Choroid plexus epithelial cell (primary cell): ENCODE results near the gene DUSP2.

Experiments used
- DNase-seq: peaks from one replicate; pipeline ENCODE4 v3.0.0-alpha.2; 2010; ENCODE audit warnings: low read depth
- H3K4me3 ChIP-seq: 2 replicates; pipeline ENCODE4 v1.5.1; 2011; ENCODE audit warnings: low read depth, mild to moderate bottlenecking, control low read depth, low read length, moderate library complexity
- TF ChIP-seq, protein P1 (sequence below): conservative IDR thresholded peaks from 2 replicates; pipeline ENCODE4 v1.5.1; 2011; ENCODE audit warnings: low read depth, mild to moderate bottlenecking, control low read depth, inconsistent platforms, low read length, moderate library complexity

The DUSP2 gene

DNA sequence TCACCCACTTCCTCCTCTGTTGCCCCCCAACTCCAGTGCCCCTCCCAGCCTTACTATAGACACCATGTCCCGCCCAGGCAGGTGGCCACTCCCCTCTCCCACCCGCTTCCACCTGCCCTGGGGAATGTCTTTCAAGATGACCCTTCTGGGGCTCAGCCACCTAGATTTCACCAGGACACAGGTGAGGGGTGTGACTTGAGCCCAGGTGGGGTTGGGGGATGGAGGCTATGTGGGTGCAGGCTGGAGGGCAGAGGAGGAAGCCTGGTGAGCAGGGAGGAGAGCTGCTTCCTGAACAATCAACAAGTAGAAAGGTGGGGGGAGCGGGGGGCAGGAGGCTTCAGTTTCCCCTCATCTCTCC is 37.6 kb downstream of the DUSP2 start:
- TF ChIP-seq, protein P1, sequence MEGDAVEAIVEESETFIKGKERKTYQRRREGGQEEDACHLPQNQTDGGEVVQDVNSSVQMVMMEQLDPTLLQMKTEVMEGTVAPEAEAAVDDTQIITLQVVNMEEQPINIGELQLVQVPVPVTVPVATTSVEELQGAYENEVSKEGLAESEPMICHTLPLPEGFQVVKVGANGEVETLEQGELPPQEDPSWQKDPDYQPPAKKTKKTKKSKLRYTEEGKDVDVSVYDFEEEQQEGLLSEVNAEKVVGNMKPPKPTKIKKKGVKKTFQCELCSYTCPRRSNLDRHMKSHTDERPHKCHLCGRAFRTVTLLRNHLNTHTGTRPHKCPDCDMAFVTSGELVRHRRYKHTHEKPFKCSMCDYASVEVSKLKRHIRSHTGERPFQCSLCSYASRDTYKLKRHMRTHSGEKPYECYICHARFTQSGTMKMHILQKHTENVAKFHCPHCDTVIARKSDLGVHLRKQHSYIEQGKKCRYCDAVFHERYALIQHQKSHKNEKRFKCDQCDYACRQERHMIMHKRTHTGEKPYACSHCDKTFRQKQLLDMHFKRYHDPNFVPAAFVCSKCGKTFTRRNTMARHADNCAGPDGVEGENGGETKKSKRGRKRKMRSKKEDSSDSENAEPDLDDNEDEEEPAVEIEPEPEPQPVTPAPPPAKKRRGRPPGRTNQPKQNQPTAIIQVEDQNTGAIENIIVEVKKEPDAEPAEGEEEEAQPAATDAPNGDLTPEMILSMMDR = no peak
- H3K4me3 ChIP-seq = no peak overlapping the region
- DNase-seq = no peak

DNA sequence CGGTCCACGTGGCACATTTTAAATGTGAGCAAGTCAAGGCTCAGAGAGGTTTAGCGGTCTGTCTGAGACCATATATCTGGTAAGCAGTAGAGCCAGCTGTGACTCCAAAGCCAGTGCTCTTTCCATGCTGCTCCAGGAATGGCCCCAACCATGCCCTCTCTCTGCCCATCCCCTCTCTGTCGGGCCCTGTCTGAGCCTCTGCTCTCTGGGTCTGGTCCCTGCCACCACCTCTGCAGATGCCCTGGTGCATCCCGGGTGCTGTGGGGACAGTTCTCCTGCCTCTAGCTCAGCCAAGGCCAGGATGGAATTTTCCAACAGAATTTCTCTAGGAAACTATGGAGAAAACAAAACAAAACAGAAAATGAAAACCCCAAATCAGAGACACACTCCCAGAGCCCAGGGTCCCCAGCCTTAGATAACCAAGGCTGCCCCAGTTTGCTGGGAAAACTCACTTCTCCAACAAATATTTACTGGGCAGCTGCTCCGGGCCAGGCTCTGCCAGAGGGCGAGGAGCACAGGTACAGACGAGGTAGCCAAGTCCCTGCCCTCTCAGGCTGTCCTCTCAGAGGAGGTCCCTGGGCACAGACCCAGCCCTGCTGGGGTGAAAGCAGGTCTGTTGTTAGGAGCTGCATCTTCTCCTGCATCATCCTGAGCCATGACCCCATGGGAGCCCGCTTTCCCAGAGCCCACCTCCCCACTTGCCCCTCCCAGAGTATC is 38.1 kb downstream of the DUSP2 start:
- DNase-seq = no peak
- TF ChIP-seq, protein P1 = no peak
- H3K4me3 ChIP-seq = no peak overlapping the region

DNA sequence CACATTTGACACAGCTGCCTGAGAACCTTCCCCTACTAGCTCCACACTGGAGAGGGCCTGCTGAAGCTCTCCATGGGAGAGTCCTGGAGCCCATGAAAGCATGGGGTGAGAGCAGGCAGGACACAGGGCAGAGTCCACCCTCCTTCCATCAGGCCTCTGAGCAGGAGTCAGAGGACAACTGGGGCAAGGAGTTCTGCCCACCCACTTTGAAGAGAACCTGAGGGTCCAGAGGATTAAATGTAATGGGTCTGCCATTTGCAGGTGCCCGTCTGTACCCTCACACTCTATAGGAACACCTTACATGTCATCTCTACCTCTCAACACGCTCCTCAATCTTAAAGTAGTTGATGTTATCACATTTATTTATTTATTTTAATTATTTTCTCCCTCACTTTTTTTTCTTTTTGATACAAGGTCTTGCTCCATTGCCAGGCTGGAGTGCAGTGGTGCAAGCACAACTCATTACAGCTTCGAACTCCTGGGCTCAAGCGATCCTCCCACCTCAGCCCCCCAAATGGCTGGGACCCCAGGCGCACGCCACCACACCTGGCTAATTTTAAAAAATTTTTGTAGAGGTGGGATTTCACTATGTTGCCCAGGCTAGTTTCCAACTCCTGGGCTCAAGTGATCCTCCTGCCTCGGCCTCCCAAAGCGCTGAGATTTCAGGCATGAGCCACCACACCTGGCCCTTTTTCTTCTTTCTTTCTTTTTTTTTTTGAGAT is 39.1 kb downstream of the DUSP2 start:
- DNase-seq = no peak
- no peak overlapping the region for H3K4me3 ChIP-seq
- TF ChIP-seq, protein P1 = no peak

DNA sequence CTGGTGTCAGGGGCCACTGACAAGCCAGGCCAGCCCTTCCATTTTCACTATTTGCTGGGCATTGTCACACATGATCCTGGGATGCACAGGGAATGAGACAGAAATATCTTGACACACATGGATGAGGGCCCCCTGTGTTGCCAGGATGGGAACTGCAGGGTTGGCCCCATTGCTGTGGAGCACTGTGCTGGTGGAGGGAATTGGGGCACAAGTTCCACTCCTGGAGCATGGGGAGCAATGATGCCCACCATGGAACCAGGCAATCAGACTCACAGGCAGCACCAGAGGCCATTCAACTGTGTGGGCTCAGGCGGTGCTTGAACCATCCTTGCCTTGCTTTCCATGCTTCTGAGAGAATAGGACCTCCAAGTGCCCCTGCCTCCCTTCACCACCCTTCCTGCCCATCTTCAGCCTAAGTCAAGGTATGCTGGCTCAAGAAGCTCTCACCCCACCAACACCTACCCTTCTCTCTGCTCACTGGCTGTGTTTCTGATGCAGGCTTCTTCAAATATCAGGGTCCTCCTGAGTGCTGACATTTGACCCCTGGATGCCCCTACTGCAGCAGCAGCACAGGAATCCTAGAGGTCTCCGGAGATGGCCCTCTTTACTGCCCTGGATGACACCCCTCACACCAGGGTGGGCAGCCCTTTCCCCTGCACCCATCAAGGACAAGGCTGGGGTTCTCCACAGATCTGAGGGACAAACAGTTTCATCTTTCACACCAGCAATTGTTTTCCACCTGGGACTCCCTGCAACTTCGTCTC is 39.9 kb downstream of the DUSP2 start:
- DNase-seq = no peak
- TF ChIP-seq, protein P1 = no peak
- H3K4me3 ChIP-seq = no peak overlapping the region

DNA sequence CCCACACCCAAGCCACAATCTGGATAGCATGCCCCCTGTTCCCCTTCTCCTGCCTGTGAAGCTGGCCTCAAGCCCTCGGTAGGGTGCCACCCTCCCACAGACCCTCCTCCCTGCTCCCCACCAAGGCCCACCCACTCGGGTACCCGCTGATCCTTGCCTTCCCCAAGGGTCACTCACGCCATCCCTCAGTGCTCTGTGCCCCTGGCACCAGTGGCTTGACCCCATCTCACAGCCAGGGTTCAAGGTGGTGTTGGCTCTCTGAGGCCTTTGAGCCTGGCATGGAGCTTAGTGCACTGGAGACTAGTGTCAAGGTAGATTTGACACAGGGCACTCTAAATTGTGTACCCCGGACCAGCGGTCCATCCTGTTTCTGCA is 40.8 kb downstream of the DUSP2 start:
- TF ChIP-seq, protein P1 = no peak
- no peak overlapping the region for H3K4me3 ChIP-seq
- no peak for DNase-seq

DNA sequence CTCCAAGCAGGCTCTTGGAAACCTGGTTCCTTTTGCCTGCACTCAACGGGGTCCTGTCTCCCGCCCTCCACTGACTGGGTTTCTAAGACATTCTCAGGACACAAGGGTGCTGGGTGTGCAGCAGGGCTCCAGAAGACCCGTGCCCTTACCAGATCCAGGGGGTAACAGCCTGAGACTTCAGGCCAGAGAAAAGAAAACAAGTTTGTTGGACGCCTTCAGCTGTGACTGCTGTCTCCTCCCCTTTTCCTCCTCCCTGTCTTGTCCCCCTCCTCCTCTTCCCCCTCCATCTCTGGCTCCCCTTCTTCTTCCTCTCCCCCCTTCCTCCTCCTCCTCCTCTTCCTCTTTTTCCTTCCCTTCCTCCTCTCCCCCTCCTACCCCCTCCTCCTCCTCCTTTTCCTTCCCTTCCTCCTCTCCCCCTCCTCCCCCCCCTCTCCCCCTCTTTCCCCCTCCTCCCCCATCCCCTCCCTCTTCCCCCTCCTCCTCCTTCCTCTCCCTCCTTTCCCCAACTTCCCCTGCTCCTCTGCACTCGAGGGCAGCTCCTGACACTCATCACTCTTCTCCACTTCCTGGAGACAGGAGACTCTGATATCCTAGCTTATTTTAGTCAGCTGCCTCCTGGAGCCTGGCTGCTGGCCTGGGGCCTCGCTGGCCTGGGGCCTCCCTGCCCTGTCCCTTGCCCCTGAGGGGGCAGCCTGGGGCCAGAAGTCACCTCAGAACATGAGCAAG is 41.3 kb downstream of the DUSP2 start:
- TF ChIP-seq, protein P1 = no peak
- DNase-seq = no peak
- no peak overlapping the region for H3K4me3 ChIP-seq
